IMR-90 (cell line): ENCODE data around the gene NQO2.
A peak's percentile ranks its signal among the peaks of the same experiment; 100 is the strongest.
"Not testable (repeated sequence)": the region's sequence is repeated elsewhere in the genome, so short reads cannot be mapped to it uniquely, and the experiment has no call there.

Experiments
- CTCF ChIP-seq: conservative IDR thresholded peaks from 2 replicates; pipeline ENCODE4 v1.5.1; 2012; ENCODE audit warnings: mild to moderate bottlenecking, low read depth, low read length, improper control_type of control experiment
- FOS ChIP-seq: fragments of 150-350 bp; IDR thresholded peaks from 2 replicates; pipeline ENCODE4 v1.6.1; 2016; ENCODE audit warnings: low read depth, low read length
- POLR2A ChIP-seq: IDR thresholded peaks from 2 replicates; pipeline ENCODE4 v1.6.1; 2012; ENCODE audit warnings: mild to moderate bottlenecking, low read depth, low read length
- SMC3 ChIP-seq: fragments of 150-350 bp; IDR thresholded peaks from 2 replicates; pipeline ENCODE4 v1.6.1; 2016; ENCODE audit warnings: low read depth, mild to moderate bottlenecking, antibody characterized with exemption, low read length, moderate library complexity

- TF ChIP-seq CTCF (peak; percentile 39; the same call in 1 of the 2 replicates), SMC3 (peak; percentile 39)
- TF ChIP-seq FOS, POLR2A: not testable (repeated sequence)
Observed at GRCh38 chr6:2998249-2998997, 1.3 kb upstream of the NQO2 start.
